DOHH2 (cell line): ENCODE results near the gene GRID1.

Source experiments
- EZH2phosphoT487 ChIP-seq: fragments of 200-600 bp; sonication (generic); IDR thresholded peaks from 2 replicates; pipeline ENCODE4 v1.6.1; 2017; ENCODE audit warnings: borderline replicate concordance, mild to moderate bottlenecking, antibody characterized with exemption, low read length, moderate library complexity, mixed read lengths
- TF ChIP-seq, protein P1 (sequence below): fragments of 200-600 bp; sonication (generic); IDR thresholded peaks from one replicate; pipeline ENCODE4 v1.5.1; 2014; ENCODE audit warnings: antibody characterized with exemption, mild to moderate bottlenecking, low read depth, low read length; ENCODE audit not compliant: poor library complexity, severe bottlenecking

DNA sequence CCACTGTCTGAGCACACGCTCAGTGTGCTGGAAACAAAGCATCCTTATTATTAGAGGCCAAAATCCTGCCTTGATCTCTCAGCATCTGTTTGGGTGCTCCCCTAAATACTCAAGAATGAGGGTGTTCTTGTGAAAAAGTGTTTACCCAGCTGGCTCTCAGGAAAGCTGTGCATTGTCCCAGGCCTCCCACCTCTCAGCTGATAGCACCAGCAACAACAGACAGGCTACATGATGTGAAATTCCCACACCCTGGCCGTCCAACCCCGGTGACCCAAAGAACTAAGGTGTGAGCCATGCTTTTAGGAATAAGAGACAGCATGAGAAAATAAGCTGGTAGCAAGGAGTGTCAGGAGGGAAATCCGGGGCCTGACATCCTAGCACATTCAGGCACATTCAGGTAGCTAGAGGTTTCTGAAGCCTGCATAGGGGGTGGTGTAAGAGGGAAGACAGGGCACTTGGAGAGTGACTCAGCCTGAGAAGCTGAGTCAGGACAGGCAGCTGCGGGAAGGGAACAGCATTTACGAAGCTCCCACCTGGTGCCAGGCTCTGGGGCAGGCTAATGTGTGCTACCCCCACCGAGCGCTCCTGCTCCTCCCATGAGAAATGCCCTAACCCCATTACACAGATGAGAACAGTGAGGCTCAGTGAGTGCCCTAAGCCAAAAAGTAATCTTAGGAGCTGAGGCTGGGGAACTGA is 205.6 kb downstream of the GRID1 start:
- TF ChIP-seq, protein P1, sequence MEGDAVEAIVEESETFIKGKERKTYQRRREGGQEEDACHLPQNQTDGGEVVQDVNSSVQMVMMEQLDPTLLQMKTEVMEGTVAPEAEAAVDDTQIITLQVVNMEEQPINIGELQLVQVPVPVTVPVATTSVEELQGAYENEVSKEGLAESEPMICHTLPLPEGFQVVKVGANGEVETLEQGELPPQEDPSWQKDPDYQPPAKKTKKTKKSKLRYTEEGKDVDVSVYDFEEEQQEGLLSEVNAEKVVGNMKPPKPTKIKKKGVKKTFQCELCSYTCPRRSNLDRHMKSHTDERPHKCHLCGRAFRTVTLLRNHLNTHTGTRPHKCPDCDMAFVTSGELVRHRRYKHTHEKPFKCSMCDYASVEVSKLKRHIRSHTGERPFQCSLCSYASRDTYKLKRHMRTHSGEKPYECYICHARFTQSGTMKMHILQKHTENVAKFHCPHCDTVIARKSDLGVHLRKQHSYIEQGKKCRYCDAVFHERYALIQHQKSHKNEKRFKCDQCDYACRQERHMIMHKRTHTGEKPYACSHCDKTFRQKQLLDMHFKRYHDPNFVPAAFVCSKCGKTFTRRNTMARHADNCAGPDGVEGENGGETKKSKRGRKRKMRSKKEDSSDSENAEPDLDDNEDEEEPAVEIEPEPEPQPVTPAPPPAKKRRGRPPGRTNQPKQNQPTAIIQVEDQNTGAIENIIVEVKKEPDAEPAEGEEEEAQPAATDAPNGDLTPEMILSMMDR: no peak
- no peak for TF ChIP-seq EZH2phosphoT487
